Suppressor macrophage treated with lipopolysaccharide for 1 hour (primary cell): Measurements from ENCODE around the gene ABCA3.
"Not testable (repeated sequence)": the region's sequence is repeated elsewhere in the genome, so short reads cannot be mapped to it uniquely, and the experiment has no call there.

ENCODE experiments used
- DNase-seq, 3 donors: peaks; one replicate each; pipeline ENCODE4 v3.0.0-alpha.2; 2020 to 2022

The ABCA3 gene

GRCh38 chr16:2278956-2279800 is 61.4 kb downstream of the ABCA3 start:
- DNase-seq = no peak

- no peak for DNase-seq
Measured at GRCh38 chr16:2278272-2278608, 62.3 kb downstream of the ABCA3 start.

GRCh38 chr16:2277466-2278271 is 62.9 kb downstream of the ABCA3 start:
- DNase-seq = no peak

- DNase-seq = no peak
Measured at GRCh38 chr16:2276368-2277195, 63.9 kb downstream of the ABCA3 start.

- DNase-seq = no peak
Measured at GRCh38 chr16:2275476-2276367, 64.8 kb downstream of the ABCA3 start.

- DNase-seq = no peak
Measured at GRCh38 chr16:2273931-2274330, 66.6 kb downstream of the ABCA3 start.

- DNase-seq = no peak
Measured at GRCh38 chr16:2273484-2273883, 67.0 kb downstream of the ABCA3 start.

- no peak for DNase-seq
Measured at GRCh38 chr16:2271848-2272461, 68.6 kb downstream of the ABCA3 start.

GRCh38 chr16:2270588-2271470 is 69.7 kb downstream of the ABCA3 start:
- no peak for DNase-seq

- DNase-seq = no peak
Measured at GRCh38 chr16:2270070-2270462, 70.5 kb downstream of the ABCA3 start.

GRCh38 chr16:2267913-2268666 is 72.4 kb downstream of the ABCA3 start, which contains the start of gene RNPS1:
Gene RNPS1 (minus strand): TSS chr16:2268126. CDS start chr16:2264643, 3,483 bp downstream.
- DNase-seq = peak; percentile 97 to 99 (median 99)

- DNase-seq = not testable (repeated sequence)
Measured at GRCh38 chr16:2267505-2267912, 73.0 kb downstream of the ABCA3 start.

- DNase-seq = not testable (repeated sequence)
Measured at GRCh38 chr16:2266887-2267286, 73.6 kb downstream of the ABCA3 start.

GRCh38 chr16:2263026-2263425 is 77.5 kb downstream of the ABCA3 start:
- not testable (repeated sequence) for DNase-seq

GRCh38 chr16:2260250-2260649 is 80.3 kb downstream of the ABCA3 start:
- DNase-seq = no peak

- DNase-seq = not testable (repeated sequence)
Measured at GRCh38 chr16:2258530-2258929, 82.0 kb downstream of the ABCA3 start.

GRCh38 chr16:2257726-2258125 is 82.8 kb downstream of the ABCA3 start:
- no peak for DNase-seq

GRCh38 chr16:2256531-2257140 is 83.9 kb downstream of the ABCA3 start:
- no peak for DNase-seq

GRCh38 chr16:2253293-2253692 is 87.2 kb downstream of the ABCA3 start:
- DNase-seq = no peak
